HepG2 (cell line): Measurements from ENCODE around the gene CAMKK1. TPM values are rescaled to one million over a fixed set of nuclear protein-coding genes. Genes with fewer than 3 reads are reported as not detected.

Experiments used
- ATAC-seq: fragments of 200-7000 bp; cut with Tn5 transposase; 3 replicates; pipeline ENCODE4 v1.9.1; 2020; ENCODE audit warnings: mild to moderate bottlenecking, moderate library complexity
- BruUV-seq: library from RNA; stranded (reverse); fragments of 400-500 nt; replicated peaks from 2 replicates; lab custom pipeline; 2021; lab: Mats Ljungman, UMichigan
- CTCF ChIA-PET: fragments of 300-600 bp; formaldehyde crosslinking; extraction: SDS; loops from one replicate; lab custom pipeline; 2021; ENCODE audit warnings: low total read pairs, inconsistent platforms, low intra/inter-chr PET ratio; lab: Yijun Ruan, JAX
- POLR2A ChIA-PET: fragments of 350-600 bp; sonication (Branson Sonifier 250); formaldehyde crosslinking; loops from one replicate; lab custom pipeline; 2020; ENCODE audit warnings: antibody characterized with exemption, inconsistent platforms; lab: Yijun Ruan, JAX
- DNase-seq: peaks from one replicate; pipeline ENCODE4 v3.0.0-alpha.2; 2015; ENCODE audit warnings: low spot score
- FAIRE-seq: peaks from 3 replicates; lab custom pipeline; 2011; peaks lifted over from hg19 to GRCh38; lab: Jason Lieb, UNC
- H2AFZ ChIP-seq: one replicate; pipeline ENCODE4 v1.6.1; 2011; ENCODE audit warnings: low read length, inconsistent platforms
- H3K27ac ChIP-seq: fragments of 300-600 bp; 3 replicates; pipeline ENCODE4 v1.8.0; 2011; ENCODE audit warnings: mixed run types, mild to moderate bottlenecking, mixed read lengths, low read length, inconsistent platforms; ENCODE audit not compliant: insufficient read depth; ENCODE audit errors: extremely low read length
- H3K27me3 ChIP-seq, 2 experiments: fragments of 200-600 bp in 1 of 2; 2 replicates in 1 of 2; 3 replicates in 1 of 2; pipeline versions ENCODE4 v1.6.0 to v1.8.0; 2011; ENCODE audit warnings: low read length in 2 of 2, mild to moderate bottlenecking in 2 of 2, moderate library complexity in 2 of 2, inconsistent platforms in 1 of 2; ENCODE audit not compliant: insufficient read depth in 2 of 2, control insufficient read depth in 1 of 2
- H3K36me3 ChIP-seq, 2 experiments: fragments of 200-600 bp in 1 of 2; replicated peaks in 1 of 2; 2 replicates in 1 of 2; 3 replicates in 1 of 2; pipeline versions ENCODE4 v1.5.1 to v1.8.0; 2011; ENCODE audit warnings: low read length in 2 of 2, inconsistent platforms in 1 of 2; ENCODE audit not compliant: insufficient read depth in 2 of 2, control insufficient read depth in 1 of 2
- H3K4me1 ChIP-seq: 2 replicates; pipeline ENCODE4 v1.5.1; 2012; ENCODE audit warnings: low read length, inconsistent platforms; ENCODE audit not compliant: insufficient read depth
- H3K4me2 ChIP-seq: 2 replicates; pipeline ENCODE4 v1.6.0; 2011; ENCODE audit warnings: low read depth, low read length, inconsistent platforms
- H3K4me3 ChIP-seq, 3 experiments: fragments of 200-600 bp in 1 of 3; sonication (generic), shearing (Covaris generic) in 1 of 3; replicated peaks in 1 of 3; 2 replicates each; pipeline ENCODE4 v1.5.1; 2011 to 2016; ENCODE audit warnings: low read length in 3 of 3, inconsistent platforms in 2 of 3, low read depth in 2 of 3, mild to moderate bottlenecking in 2 of 3, control low read depth in 1 of 3, mixed read lengths in 1 of 3; ENCODE audit not compliant: insufficient read depth in 1 of 3
- H3K79me2 ChIP-seq: one replicate; pipeline ENCODE4 v1.6.1; 2011; ENCODE audit warnings: low read length, inconsistent platforms; ENCODE audit not compliant: insufficient read depth
- H3K9ac ChIP-seq: 2 replicates; pipeline ENCODE4 v1.6.0; 2011; ENCODE audit warnings: mild to moderate bottlenecking, low read depth, low read length, inconsistent platforms; ENCODE audit not compliant: insufficient read depth
- H3K9me3 ChIP-seq: 2 replicates; pipeline ENCODE4 v1.5.1; 2012; ENCODE audit warnings: mild to moderate bottlenecking, low read length
- H4K20me1 ChIP-seq: 2 replicates; pipeline ENCODE4 v1.6.0; 2011; ENCODE audit warnings: inconsistent platforms, mild to moderate bottlenecking, low read length, moderate library complexity; ENCODE audit not compliant: insufficient read depth
- ARHGAP35 ChIP-seq: sonication (generic); formaldehyde crosslinking; IDR thresholded peaks from 2 replicates; pipeline ENCODE4 v1.9.0; 2022; ENCODE audit warnings: mild to moderate bottlenecking, inconsistent platforms, moderate library complexity, missing genetic modification reagents, borderline replicate concordance
- FOXM1 ChIP-seq: sonication (generic); formaldehyde crosslinking; IDR thresholded peaks from 2 replicates; pipeline ENCODE4 v1.5.0; 2020; ENCODE audit warnings: missing genetic modification reagents
- JUNB ChIP-seq: sonication (generic); formaldehyde crosslinking; IDR thresholded peaks from 2 replicates; pipeline ENCODE4 v1.8.0; 2022; ENCODE audit warnings: missing genetic modification reagents, mild to moderate bottlenecking, borderline replicate concordance
- KAT7 ChIP-seq: IDR thresholded peaks from 2 replicates; pipeline ENCODE4 v1.6.1; 2018; ENCODE audit warnings: borderline replicate concordance, missing compliant biosample characterization
- NFYC ChIP-seq: IDR thresholded peaks from 2 replicates; pipeline ENCODE4 v1.6.1; 2016; ENCODE audit warnings: missing genetic modification reagents, missing compliant biosample characterization
- NONO ChIP-seq, 2 experiments: fragments of 450-650 bp in 1 of 2; sonication (generic) in 1 of 2; formaldehyde crosslinking in 1 of 2; IDR thresholded peaks in 1 of 2; conservative IDR thresholded peaks in 1 of 2; 2 replicates each; pipeline versions ENCODE4 v1.6.1 to v1.8.0; 2017 to 2022; ENCODE audit warnings: mild to moderate bottlenecking in 1 of 2, missing genetic modification reagents in 1 of 2, moderate library complexity in 1 of 2
- PLRG1 ChIP-seq: fragments of 450-650 bp; conservative IDR thresholded peaks from 2 replicates; pipeline ENCODE4 v1.6.1; 2016
- PRDM10 ChIP-seq: sonication (generic); formaldehyde crosslinking; IDR thresholded peaks from 2 replicates; pipeline ENCODE4 v1.4.0; 2020; ENCODE audit warnings: low read depth, missing genetic modification reagents
- RARA ChIP-seq: IDR thresholded peaks from 2 replicates; pipeline ENCODE4 v1.6.1; 2016; ENCODE audit warnings: missing genetic modification reagents, missing compliant biosample characterization
- SETDB1 ChIP-seq: sonication (generic); formaldehyde crosslinking; IDR thresholded peaks from 2 replicates; pipeline ENCODE4 v1.5.1; 2020; ENCODE audit warnings: missing genetic modification reagents, mild to moderate bottlenecking, borderline replicate concordance
- SMARCE1 ChIP-seq: fragments of 450-650 bp; IDR thresholded peaks from 2 replicates; pipeline ENCODE4 v1.6.1; 2017; ENCODE audit warnings: borderline replicate concordance
- SP140L ChIP-seq: sonication (generic); formaldehyde crosslinking; IDR thresholded peaks from 2 replicates; pipeline ENCODE4 v1.4.0; 2020; ENCODE audit warnings: missing genetic modification reagents, borderline replicate concordance
- ZBTB14 ChIP-seq: sonication (generic); formaldehyde crosslinking; IDR thresholded peaks from 2 replicates; pipeline ENCODE4 v1.4.0; 2020; ENCODE audit warnings: missing genetic modification reagents
- ZNF557 ChIP-seq: sonication (generic); formaldehyde crosslinking; IDR thresholded peaks from 2 replicates; pipeline ENCODE4 v1.4.0; 2020; ENCODE audit warnings: missing genetic modification reagents
- WGBS: methylation state at CpG from one replicate; pipeline ENCODE4 v1.1.6; 2017; ENCODE audit warnings: low lambda C conversion rate; 5-methylcytosine and 5-hydroxymethylcytosine counted together
- in situ Hi-C: cut with HindIII; loops from 2 replicates; pipeline ENCODE4 v1.10.0; 2017; ENCODE audit warnings: low pct_unique_long_range_greater_than_20kb; ENCODE audit not compliant: extremely low pct_ligation_motif_present
- intact Hi-C: fragments of 100-400 bp; cut with micrococcal nuclease; formaldehyde crosslinking; loops from one replicate; pipeline ENCODE4 v1.10.0; 2022; ENCODE audit not compliant: unreplicated experiment
- polyA plus RNA-seq, 8 experiments: library from polyadenylated mRNA; depleted of rRNA in 3 of 8; stranded (reverse) in 7 of 8; unstranded in 1 of 8; fragments of >200 nt; fragmentation: Illumina TruSeq in 4 of 8; extraction: Trizol in 4 of 8; gene quantifications; 2 replicates each; pipeline versions ENCODE4 v1.2.1 to v1.2.3, GENCODE V29; 2011 to 2016; ENCODE audit warnings: low read depth in 4 of 8, missing spikeins in 1 of 8, mixed read lengths in 1 of 8; ENCODE audit not compliant: insufficient read depth in 1 of 8
- total RNA-seq, 5 experiments: library from RNA; depleted of rRNA; stranded (reverse); fragments of >200 nt; fragmentation: Illumina TruSeq; extraction: Trizol; gene quantifications; 2 replicates each; pipeline ENCODE4 v1.2.3, GENCODE V29; 2016; ENCODE audit warnings: low read depth in 1 of 5
- TF ChIP-seq, protein P1 (sequence below): sonication (generic); formaldehyde crosslinking; IDR thresholded peaks from 2 replicates; pipeline ENCODE4 v1.4.0; 2020; ENCODE audit warnings: mild to moderate bottlenecking, missing genetic modification reagents

Gene CAMKK1
- total and polyA plus RNA-seq, 2 of the 13 experiments (the other 11 are each of a cell fraction or from before 2014, with no cell fraction given), result 1.5 to 1.6 TPM

GRCh38 chr17:3867106-3867505, 25.7 kb downstream of the CAMKK1 start:
- H3K9me3 ChIP-seq, result no peaks in the 10 kb centered on the region
- ATAC-seq (no peak; the same call in 2 of the 3 replicates), FAIRE-seq (no peak), DNase-seq (no peak)
- no peak overlapping the region for H3K27ac ChIP-seq
- intact Hi-C loops (no loop called here), in situ Hi-C loops (loop anchor here (5.0 kb wide), 1 partner anchor 45 kb away; no protein-coding TSS in a partner anchor)
- H3K4me2 ChIP-seq, result no peak overlapping the region
- WGBS, result 86% methylated on average over 17 of the region's 17 CpGs
- no peaks in the 10 kb centered on the region for H3K27me3 ChIP-seq
- H3K79me2 ChIP-seq, result no peaks in the 10 kb centered on the region
- no peak overlapping the region for H2AFZ ChIP-seq
- no TSS peak for BruUV-seq
- H3K4me1 ChIP-seq, result peaks cover 15% of the 10 kb centered on the region
- TF ChIP-seq ARHGAP35 (CRISPR knock-in tag), result no peak
- no peak for TF ChIP-seq PLRG1
- TF ChIP-seq SP140L (CRISPR knock-in tag), result no peak
- no peak for TF ChIP-seq NONO (IDR thresholded peaks at IDR 0.05)
- TF ChIP-seq NONO (CRISPR knock-in tag; conservative IDR thresholded peaks at IDR 0.05), result no peak
- no peaks in the 10 kb centered on the region for H4K20me1 ChIP-seq
- CTCF ChIA-PET, result no interaction called here
- POLR2A ChIA-PET, result no interaction called here
- no peak overlapping the region for H3K9ac ChIP-seq
- no peak overlapping the region for H3K4me3 ChIP-seq
- no peaks in the 10 kb centered on the region for H3K36me3 ChIP-seq

DNA sequence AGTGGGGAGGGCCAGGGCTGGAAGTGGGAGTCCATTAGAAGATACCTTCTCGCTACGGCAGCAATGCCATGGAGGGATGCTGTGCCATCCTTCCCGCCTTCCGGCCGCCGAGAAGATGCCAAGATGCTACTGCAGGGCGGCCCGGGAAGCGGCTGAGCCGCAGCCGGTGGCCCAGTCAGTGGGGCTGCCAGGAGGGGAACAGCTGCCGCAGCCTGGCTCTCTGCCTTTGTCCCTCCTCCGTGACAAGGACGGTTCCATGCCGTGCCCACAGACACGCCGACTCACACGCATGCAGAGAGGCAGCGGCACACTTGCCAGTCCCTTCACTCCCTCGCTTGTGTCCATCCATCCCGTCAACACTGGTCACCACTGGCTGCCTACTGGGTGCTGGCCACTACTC, 26.6 kb downstream of the CAMKK1 start:
- H3K27ac ChIP-seq, result no peak overlapping the region
- no TSS peak for BruUV-seq
- ChIA-PET CTCF (no interaction called here), POLR2A (no interaction called here)
- WGBS, result 94% methylated on average over 12 of the region's 21 CpGs
- no peak overlapping the region for H3K9ac ChIP-seq
- H3K4me1 ChIP-seq, result peaks cover 15% of the 10 kb centered on the region
- FAIRE-seq (no peak), DNase-seq (no peak), ATAC-seq (no peak)
- H3K9me3 ChIP-seq, result no peaks in the 10 kb centered on the region
- no peaks in the 10 kb centered on the region for H3K79me2 ChIP-seq
- in situ Hi-C loops, result loop anchor here (5.0 kb wide), 1 partner anchor 46 kb away; no protein-coding TSS in a partner anchor
- H3K4me2 ChIP-seq, result no peak overlapping the region
- no peak overlapping the region for H3K4me3 ChIP-seq
- no peaks in the 10 kb centered on the region for H3K27me3 ChIP-seq
- no peaks in the 10 kb centered on the region for H4K20me1 ChIP-seq
- intact Hi-C loops, result no loop called here
- H3K36me3 ChIP-seq, result no peaks in the 10 kb centered on the region
- H2AFZ ChIP-seq, result no peak overlapping the region
- no peak for TF ChIP-seq SMARCE1
- no peak for TF ChIP-seq ZBTB14
- no peak for TF ChIP-seq KAT7 (CRISPR knock-in tag)
- TF ChIP-seq ZNF557, result no peak
- no peak for TF ChIP-seq SETDB1
- TF ChIP-seq PRDM10 (CRISPR knock-in tag), result no peak
- TF ChIP-seq, protein P1, sequence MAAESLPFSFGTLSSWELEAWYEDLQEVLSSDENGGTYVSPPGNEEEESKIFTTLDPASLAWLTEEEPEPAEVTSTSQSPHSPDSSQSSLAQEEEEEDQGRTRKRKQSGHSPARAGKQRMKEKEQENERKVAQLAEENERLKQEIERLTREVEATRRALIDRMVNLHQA (CRISPR knock-in tag), result no peak
- TF ChIP-seq NFYC, result no peak
- no peak for TF ChIP-seq JUNB (CRISPR knock-in tag)
- no peak for TF ChIP-seq FOXM1 (CRISPR knock-in tag)
- TF ChIP-seq RARA (CRISPR knock-in tag), result no peak
